NCI-H2029 (cell line): ENCODE data around the gene VRK3.
"Not testable (repeated sequence)": the region's sequence is repeated elsewhere in the genome, so short reads cannot be mapped to it uniquely, and the experiment has no call there.

Experiments used
- DNase-seq: peaks from one replicate; lab custom pipeline; 2025; lab: John Stamatoyannopoulos, UW

Gene VRK3, protein sequence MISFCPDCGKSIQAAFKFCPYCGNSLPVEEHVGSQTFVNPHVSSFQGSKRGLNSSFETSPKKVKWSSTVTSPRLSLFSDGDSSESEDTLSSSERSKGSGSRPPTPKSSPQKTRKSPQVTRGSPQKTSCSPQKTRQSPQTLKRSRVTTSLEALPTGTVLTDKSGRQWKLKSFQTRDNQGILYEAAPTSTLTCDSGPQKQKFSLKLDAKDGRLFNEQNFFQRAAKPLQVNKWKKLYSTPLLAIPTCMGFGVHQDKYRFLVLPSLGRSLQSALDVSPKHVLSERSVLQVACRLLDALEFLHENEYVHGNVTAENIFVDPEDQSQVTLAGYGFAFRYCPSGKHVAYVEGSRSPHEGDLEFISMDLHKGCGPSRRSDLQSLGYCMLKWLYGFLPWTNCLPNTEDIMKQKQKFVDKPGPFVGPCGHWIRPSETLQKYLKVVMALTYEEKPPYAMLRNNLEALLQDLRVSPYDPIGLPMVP

DNA sequence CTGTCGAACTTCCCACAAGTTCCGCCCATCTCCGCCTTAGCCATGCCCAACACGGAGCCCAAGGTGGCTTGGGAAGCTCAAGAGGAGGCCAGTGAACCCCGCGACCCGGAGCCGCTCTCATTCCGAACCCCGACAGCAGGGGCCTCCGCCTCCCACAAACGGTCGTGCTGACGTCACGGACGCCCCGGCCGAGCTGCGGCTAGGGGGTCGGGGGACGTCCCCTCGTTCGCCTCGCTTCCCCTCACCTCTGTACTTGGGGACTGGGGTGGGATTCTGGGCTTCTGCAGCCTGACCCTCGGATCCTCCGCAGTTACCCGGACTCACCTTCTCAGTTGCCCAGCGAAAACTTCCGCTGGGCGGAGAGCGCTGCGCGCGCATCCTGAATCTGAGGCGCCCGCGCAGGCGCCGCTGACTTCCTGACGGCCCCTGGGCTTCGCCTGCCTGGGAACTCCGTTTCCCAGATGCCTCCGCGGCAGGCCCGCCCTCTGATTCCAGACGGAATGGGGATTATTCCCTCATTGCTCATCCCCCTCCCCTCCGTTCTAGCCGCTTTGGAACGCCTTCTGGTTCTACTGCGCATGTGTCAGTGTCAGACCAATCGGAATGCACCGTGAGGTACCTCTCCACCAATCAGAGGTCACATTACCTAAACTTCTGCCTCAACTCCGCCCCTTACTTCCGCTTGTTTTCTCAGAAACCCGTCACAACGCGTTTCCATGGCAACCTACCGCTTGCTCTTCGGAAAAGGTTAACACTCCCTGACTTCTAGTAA, at the start of gene VRK3:
TSS of gene VRK3 (minus strand) at position 351 of the 772 bp plus-strand sequence. CDS start 9,210 bp downstream, outside the sequence.
- DNase-seq, result peak; percentile 99

DNA sequence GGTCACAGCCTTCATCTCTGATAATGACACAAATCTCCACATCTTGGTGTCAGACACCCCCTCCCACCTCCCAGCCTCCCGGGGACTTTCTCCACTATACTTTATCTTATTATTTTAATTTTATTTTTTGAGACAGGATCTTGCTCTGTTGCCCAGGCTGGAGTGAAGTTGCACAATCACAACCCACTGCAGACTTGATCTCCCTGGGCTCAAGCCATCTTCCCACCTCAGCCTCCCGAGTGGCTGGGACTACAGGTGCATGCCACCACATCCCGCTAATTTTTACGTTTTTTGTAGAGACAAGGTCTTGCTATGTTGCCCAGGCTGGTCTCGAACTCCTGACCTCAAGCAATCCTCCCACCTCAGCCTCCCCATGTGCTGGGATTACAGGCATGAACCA, 43.2 kb upstream of the VRK3 start:
- DNase-seq, result not testable (repeated sequence)

DNA sequence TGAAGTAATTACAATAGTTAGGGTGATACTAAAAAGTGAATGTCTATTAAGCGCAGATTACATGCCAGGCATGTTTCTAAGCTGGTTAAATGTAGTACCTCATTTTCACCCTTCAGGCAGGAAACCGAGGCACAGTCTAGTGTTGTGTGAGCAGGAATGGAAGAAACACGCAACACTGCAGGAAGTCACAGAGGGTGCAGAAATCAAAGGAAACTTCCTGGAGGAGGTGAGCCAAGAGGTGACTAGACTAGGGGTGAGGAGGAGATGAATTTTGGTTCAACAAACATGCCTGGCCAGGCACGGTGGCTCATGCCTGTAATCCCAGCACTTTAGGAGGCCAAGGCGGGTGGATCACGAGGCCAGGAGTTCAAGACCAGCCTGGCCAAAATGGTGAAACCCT, 42.4 kb upstream of the VRK3 start:
- DNase-seq, result no peak

DNA sequence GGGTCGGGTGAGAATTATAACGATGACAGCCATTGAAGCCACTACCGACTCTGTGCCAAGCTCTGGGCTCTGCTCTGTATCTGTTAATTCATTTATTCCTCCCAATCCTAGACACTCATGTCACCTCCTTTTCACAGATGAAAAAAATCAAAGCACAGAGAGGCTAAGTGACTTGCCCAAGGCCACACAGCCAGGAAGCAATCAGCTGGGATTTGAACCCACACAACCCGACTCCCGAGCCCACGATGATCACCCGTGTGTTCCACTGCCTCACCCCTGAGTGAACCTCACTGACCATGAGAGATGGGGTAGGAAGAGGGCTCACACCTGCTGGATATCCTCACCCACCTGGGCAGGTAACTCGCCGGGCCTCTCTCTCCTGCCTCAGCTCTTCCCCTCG, 40.8 kb upstream of the VRK3 start:
- DNase-seq, result no peak

DNA sequence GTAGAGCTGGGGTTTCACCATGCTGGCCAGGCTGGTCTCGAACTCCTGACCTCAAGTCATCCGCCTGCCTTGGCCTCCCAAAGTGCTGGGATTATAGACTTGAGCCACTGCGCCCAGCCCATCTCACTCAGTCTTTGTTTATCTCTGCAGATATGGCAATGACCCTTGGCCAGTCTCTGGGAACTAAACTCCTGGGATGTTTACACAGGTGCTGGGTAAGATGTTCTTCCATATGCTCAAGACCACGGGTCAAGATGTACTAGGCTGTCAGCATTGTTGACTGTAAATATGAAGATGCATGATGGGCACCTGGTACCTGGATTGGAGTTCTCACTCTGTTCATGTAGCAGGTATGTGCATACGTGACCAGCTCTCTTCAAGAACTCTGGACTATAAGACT, 36.5 kb upstream of the VRK3 start:
- no peak for DNase-seq

DNA sequence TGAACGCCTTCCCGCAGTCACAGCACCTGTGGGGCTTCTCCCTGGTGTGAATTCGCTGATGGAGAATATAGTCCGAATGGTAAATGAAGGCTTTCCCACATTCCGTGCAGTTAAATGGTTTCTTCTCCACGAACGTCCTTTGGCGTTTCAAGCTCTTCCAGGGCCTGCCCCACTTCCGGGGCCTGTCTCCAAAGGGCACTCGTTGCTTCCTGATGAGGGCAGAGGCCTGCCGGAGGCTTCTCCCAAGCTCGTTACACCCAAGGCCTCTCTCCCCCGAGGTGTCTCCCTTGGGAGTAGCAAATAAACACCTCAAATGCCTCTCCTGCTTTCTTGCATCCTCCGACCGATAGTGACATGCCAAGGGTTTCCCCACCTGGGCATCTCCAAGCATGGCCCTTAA, 34.9 kb upstream of the VRK3 start:
- DNase-seq, result no peak

DNA sequence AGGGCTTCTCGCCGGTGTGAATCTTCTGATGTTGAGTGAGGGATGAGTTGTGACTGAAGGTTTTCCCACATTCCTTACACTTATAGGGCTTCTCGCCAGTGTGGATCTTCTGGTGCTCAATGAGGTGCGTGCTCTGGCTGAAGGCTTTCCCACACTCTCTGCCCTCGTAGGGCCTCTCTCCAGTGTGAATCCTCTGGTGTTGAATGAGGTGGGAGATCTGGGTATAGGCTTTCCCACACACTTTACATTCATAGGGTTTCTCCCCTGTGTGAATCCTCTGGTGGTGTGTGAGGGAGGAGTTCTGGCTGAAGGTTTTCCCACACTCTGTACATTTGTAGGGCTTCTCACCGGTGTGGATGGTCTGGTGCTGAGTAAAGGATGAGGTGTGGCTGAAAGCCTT, 33.9 kb upstream of the VRK3 start:
- DNase-seq, result no peak

DNA sequence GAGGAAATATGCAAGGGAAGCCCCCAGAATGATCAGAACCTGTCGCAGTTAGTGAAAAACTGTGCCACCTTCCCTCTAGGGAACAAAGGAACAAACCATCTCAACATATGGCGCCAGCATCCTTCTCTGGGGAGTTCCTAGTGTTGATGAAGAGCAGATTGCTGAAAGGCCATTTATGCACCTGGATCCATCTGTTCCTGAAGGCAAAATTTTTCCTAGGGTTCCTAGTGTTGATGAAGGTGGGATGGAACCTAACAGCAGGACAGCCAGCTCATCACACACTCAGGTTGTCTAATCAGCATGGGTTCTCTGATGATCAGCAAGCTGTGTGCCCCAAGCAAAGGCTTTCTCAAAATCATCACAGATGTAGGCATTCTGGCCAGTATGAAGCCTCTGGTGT, 33.3 kb upstream of the VRK3 start:
- no peak for DNase-seq

DNA sequence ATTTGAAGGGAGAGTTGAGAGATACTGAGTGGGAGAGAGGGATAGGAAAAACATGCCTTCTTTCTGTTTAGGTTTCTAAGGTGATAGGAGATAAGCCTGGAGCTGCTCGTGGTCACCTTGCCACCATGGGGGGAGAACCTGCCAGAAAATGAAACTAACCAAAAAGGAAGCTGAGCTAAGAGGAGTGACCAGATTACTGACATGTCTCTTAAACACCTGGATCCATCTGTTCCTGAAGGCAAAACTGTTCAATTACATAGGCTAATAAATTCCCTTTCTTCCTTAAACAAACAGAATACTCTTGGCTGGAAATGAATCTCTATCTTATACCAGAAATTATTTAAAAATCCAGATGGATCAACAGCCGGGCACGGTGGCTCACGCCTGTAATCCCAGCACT, 27.9 kb upstream of the VRK3 start:
- DNase-seq, result no peak

DNA sequence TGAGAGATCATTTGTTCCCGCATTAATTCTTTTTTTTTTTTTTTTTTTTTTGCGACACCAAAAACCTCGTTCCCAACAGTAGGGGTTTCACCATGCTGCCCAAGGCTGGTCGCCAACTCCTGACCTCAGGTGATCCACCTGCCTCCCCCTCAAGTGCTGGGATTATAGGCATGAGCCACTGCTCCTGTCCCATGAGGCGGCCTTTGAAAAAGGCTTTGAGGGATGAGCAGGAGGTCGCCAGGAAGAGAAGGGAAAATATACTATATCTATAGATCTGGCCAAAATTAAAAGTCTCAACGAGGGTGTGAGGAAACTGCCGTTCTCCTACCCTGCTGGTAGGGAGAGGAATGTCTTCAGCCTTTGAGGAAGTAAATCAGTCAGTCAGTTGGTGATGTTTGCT, 26.8 kb upstream of the VRK3 start:
- no peak for DNase-seq

DNA sequence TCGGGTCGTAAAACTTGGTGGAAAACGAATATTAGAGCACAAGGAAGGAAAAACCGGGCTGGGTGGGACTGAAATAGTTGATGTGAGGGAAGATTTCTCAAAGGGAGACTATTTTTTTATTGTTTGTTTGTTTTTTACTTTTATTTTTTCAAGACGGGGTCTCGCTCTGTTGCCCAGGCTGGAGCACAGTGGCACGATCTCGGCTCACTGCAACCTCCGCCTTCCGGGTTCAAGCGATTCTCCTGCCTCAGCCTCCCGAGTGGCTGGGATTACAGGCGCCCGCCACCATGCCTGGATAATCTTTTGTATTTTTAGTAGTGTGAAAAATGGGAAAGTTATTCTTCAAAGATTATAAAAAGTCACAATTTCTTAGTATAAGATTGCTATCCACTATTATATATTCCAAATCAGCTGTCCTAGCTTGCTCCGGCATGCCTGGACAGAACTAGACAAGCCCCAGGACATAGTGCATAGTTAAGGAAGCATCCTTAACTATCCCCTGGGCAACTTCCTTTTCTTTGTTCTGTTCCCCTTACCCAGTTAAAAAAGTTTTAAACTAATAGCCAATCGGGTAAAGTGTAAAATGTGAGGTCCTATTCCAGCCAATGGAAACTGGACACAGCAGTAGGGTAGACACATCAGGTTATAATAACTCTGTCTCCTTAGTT, 26.2 kb upstream of the VRK3 start:
- DNase-seq, result not testable (repeated sequence)

DNA sequence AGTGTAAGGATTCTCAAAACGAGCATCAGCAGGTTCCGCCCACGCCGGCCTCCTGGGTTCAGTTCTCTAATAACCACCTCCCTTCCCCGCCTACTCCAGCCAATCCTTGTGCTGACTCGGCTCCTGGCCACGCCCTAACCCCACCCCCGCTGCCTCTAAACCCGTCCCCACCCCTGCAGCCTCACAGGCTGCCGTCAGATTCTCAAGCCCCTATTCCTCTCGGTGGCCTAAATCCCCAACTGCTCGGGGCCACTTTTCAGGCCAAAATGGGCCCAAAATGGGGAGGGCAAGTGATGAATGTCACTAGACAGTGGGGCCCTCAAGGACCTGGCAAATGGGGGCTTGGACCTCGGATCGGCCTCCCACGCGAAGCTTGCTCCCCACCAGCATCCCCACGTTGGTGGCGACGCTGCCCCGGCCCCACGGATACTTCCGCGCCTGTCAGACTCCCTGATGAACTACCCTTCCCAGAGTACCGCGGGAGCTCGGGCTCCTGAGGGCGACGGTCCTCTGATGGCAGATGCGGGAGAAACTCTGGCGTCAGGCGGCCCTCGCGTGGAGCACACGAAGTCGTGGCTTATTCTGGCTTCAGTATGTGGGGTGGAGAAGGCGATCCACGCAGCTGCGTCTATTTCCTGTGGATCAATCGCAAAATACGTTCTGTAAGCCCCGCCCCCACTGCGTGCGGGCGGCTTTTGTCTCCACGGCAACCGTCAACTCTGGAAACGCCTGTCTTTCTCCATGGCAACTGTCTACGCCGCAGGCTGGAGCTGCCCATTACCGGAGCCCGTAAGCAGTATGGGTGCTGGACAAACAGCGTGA, 25.4 kb upstream of the VRK3 start:
- DNase-seq, result peak; percentile 86

DNA sequence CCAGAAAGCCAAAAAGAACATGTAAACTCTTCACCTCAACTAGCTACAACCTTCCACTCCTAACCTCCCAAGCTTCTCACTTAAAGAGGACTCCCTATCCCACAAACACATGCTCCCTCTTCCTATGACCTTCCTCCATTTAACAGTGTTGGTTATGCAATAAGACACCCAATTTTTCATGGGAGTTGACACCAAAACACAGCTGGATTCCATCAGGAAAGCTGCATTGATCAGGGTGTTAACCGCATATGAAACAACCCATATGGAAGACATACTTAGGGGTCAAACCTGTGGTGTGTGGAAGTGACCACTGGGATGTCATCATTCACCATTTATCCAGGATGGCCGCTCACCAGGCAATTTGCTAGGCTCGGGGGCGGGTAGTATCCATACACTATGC, 22.5 kb upstream of the VRK3 start:
- no peak for DNase-seq

DNA sequence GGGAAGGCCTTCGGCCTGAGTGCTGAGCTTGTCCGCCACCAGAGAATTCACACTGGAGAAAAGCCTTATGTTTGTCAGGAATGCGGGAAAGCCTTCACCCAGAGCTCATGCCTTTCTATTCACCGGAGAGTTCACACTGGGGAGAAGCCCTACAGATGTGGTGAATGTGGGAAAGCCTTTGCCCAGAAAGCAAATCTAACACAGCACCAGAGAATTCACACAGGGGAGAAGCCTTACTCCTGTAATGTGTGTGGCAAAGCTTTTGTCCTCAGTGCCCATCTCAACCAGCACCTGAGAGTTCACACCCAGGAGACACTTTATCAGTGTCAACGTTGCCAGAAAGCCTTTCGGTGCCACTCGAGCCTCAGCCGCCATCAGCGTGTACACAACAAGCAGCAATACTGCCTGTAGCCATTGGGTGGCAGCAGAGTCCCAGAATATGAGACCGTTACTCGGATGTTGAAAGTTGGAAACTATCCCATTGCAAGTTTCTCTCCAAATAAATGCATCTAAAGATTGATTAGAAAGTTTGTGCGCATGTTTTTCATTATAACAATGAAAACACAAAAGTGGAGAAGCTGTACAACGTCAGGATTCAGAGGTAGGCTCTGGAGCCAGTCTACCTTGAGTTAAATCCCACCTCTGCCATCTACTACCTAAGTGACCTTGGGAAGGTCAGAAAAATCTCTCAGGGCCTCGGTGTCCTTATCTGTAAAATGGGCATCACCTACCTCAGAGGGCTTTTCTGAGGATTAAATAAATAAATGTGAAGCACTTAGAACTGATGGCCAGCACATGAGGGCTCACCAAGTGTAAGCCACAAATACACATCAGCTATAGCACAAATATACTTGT, 21.7 kb upstream of the VRK3 start:
- peak; percentile 12 for DNase-seq

DNA sequence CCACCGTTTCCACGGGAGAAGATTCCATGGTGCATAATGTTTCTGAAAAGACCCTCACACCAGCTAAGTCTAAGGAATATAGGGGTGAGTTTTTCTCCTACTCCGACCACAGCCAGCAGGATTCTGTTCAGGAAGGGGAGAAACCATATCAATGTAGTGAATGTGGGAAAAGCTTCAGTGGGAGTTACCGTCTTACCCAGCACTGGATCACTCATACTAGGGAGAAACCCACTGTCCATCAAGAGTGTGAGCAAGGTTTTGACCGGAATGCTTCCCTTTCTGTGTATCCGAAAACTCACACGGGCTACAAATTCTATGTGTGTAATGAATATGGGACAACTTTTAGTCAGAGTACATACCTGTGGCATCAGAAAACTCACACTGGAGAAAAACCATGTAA, 19.8 kb upstream of the VRK3 start:
- DNase-seq, result no peak

DNA sequence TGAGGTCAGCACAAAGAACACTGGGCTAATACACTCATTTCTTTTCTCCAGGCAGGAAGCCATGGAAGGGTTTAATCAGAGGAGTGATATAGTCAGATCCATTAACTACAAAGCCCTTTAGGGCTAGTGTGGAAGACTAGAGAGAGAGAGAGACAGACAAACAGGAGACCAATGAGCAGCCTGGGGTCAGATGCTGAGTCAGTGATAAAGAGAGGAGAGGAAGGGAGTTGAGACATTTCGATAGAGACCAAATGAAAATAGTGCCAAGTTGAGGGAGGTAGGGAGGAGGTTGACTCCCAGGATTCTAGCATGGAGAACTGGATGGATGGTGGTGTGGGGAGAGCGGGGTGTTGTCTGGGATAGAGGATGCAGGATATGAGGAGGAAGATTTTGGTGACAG, 18.8 kb upstream of the VRK3 start:
- no peak for DNase-seq

DNA sequence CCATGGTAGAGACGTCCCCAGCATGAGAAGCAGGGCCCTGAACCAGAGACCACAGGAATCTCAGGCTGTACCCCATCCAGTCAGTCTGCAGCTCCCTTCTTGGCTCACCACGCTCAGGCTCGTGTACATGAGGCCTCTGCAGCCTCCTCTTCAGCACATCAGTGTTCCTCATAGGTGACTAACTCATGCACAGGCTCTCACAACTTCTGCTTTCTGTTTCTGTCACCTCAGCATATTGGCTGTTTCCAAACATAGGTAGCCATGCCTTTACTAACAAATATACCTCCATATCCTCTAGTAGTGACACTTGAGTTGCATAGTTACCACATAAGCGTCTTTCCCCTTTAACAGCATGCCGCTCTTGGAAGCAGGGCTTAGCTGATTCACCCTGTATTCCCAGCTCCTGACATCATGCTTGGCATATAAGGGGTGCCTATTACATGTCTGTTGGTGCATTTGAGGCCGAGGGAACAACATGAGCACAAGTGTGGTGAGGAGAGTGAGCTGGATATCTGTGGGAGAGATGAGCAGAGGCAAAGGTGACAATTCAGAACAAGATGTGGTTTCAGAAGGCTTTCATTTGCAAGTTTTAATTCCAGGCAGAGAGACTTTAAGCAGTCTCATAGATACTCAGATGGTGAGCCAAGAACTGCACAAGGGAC, 17.3 kb upstream of the VRK3 start:
- no peak for DNase-seq

DNA sequence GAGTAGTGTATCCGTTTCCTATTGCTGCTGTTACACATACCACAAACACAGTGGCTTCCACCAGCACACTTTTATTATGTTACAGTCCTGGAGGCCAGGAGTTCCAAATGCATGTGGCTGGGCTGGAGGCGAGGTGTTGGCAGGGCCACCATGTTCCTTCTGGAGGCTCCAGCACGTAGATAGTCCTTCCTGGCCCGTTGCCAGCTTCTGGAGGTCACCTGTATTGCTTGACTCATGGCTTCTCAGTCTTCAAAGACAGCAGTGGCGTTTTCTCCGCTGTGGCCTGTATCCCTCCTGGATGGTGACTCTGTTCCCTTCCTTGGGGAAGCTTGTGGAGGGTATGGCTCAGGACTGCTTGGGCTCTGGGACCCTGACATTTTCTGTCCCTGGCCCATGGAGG, 15.8 kb upstream of the VRK3 start:
- DNase-seq, result no peak

DNA sequence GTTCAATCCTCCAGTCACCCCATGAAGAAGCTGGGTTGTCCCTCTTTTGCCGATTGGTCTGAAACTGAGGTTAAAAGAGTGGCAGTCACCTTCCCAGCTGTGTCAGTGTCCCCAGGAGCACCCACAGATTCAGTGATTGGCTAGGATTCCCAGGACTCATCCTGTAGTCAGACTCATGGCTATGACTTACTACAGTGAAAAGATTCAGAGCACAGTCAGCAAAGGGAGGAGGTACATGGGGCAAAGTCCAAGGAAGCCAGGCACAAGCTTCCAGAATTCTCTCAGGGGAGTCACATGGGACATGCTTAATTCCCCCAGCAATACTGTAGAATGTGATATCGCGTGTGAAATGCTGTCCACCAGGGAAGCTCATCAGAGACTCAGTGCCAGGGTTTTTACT, 14.8 kb upstream of the VRK3 start:
- no peak for DNase-seq

DNA sequence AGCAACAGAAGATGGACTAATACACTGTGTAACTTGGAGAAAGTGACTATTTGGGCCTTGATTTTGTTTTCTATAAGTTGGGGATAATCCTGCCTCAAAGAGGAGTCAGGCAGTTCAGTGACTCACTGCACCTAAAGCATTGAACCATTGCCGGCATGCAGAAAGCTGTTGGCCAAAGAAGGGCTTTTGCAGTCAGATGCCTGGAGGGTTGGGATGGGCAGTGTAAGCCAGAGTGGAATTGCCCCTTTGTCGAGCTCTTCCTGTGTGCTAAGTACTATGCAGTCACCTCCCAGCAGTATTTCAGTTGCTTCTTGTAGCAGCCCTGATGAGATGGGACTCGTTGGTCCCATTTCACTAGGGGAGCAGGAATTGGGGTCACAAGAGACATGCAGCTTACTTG, 11.7 kb upstream of the VRK3 start:
- DNase-seq, result no peak
